GM12874 (cell line): ENCODE data around the gene KMT5C.

Experiments used
- CTCF ChIP-seq: IDR thresholded peaks from 2 replicates; pipeline ENCODE4 v1.5.1; 2011; ENCODE audit warnings: low read depth, mild to moderate bottlenecking, control low read depth, low read length, moderate library complexity; ENCODE audit not compliant: insufficient read depth

The KMT5C gene

GRCh38 chr19:55336101-55336500, 3.6 kb upstream of the KMT5C start:
- TF ChIP-seq CTCF = no peak

GRCh38 chr19:55339889-55340783, 460 bp downstream of the KMT5C start:
- no peak for TF ChIP-seq CTCF

GRCh38 chr19:55340784-55341147, 1.1 kb downstream of the KMT5C start:
- peak; percentile 35 for TF ChIP-seq CTCF

- no peak for TF ChIP-seq CTCF
Measured at GRCh38 chr19:55341171-55341588, 1.5 kb downstream of the KMT5C start.

GRCh38 chr19:55341595-55342531, 2.2 kb downstream of the KMT5C start:
- TF ChIP-seq CTCF = no peak

GRCh38 chr19:55344444-55344843, 4.8 kb downstream of the KMT5C start:
- no peak for TF ChIP-seq CTCF
